HG02970 (cell line): ENCODE results near the gene CIZ1.
A peak's percentile ranks its signal among the peaks of the same experiment; 100 is the strongest.

ENCODE experiments used
- ATAC-seq: cut with Tn5 transposase; IDR thresholded peaks from one replicate; pipeline ENCODE4 v1.9.1; 2021; ENCODE audit warnings: mild to moderate bottlenecking, moderate library complexity, moderate number of reproducible peaks; ENCODE audit not compliant: unreplicated experiment, low FRiP score

The CIZ1 gene

GRCh38 chr9:128164307-128164885, 27.0 kb downstream of the CIZ1 start:
- ATAC-seq, result no peak

GRCh38 chr9:128163523-128164306, 27.7 kb downstream of the CIZ1 start:
- no peak for ATAC-seq

- no peak for ATAC-seq
Measured at GRCh38 chr9:128163027-128163515, 28.3 kb downstream of the CIZ1 start.

- ATAC-seq, result no peak
Measured at GRCh38 chr9:128162215-128163026, 29.0 kb downstream of the CIZ1 start.

GRCh38 chr9:128161215-128161902, 30.0 kb downstream of the CIZ1 start:
- no peak for ATAC-seq

GRCh38 chr9:128160603-128160987, 30.8 kb downstream of the CIZ1 start:
- no peak for ATAC-seq

GRCh38 chr9:128159784-128160602, 31.4 kb downstream of the CIZ1 start, which contains the start of gene BBLN:
TSS of gene BBLN (plus strand) at chr9:128160265. CDS start at chr9:128160408, 143 bp downstream.
- peak; percentile 75 for ATAC-seq

GRCh38 chr9:128159522-128159783, 31.9 kb downstream of the CIZ1 start:
- ATAC-seq, result no peak

GRCh38 chr9:128155736-128156500, 35.5 kb downstream of the CIZ1 start:
- ATAC-seq, result no peak

- no peak for ATAC-seq
Measured at GRCh38 chr9:128153947-128154695, 37.3 kb downstream of the CIZ1 start.

GRCh38 chr9:128153060-128153946, 38.1 kb downstream of the CIZ1 start:
- no peak for ATAC-seq

- no peak for ATAC-seq
Measured at GRCh38 chr9:128152133-128153059, 39.0 kb downstream of the CIZ1 start.

GRCh38 chr9:128151309-128152132, 39.9 kb downstream of the CIZ1 start:
- ATAC-seq, result no peak

GRCh38 chr9:128150594-128151308, 40.6 kb downstream of the CIZ1 start:
- ATAC-seq, result no peak
